ENCODE measurements around the gene CCSAP. TPM values are rescaled to one million over a fixed set of nuclear protein-coding genes. Genes with fewer than 3 reads are reported as not detected.

CCSAP gene
- total and polyA plus RNA-seq, 2 of the 13 experiments (the other 11 are each of a cell fraction or from before 2014, with no cell fraction given) = 3.7 to 9.0 TPM

DNA sequence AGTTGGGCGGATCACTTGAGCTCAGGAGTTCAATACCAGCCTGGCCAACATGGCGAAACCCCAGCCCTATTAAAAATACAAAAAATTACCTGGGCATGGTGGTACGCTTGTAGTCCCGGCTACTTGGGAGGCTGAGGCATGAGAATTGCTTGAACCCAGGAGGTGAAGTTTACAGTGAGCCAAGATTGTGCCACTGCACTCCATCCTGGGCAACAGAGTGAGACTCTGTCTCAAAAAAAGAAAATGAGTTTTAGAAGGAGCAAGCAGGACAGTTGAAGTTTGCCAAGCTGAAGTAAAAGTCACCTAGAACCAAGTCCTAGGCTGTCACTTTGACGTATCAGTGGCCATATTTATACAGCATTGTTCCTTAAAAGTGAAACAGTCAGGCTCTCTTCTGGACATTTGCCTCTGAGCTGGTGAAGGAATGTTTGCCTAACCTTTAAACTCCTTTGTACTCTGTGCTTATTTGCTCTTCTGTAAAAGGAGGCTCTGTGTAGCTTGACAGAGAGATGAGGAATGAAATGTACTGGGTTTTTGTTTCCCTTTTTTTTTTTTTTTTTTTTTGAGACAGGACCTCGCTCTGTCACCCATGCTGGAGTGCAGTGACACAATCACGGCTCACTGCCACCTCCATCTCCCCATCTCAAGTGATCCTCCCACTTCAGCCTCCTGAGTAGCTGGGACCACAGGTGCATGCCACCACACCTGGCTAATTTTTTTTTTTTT, 69.2 kb downstream of the CCSAP start (continued):
- TF ChIP-seq TARDBP (CRISPR knock-in tag; IDR thresholded peaks at IDR 0.05) = peak; percentile 78; the same call in 1 of the 2 replicates
- no peak for TF ChIP-seq ZNF136 (CRISPR knock-in tag; IDR thresholded peaks at IDR 0.05; ENCODE audit: low read depth)
- TF ChIP-seq MAF1 (CRISPR knock-in tag; IDR thresholded peaks at IDR 0.05; ENCODE audit: borderline replicate concordance) = no peak
- no peak; the same call in 1 of the 2 replicates for TF ChIP-seq ZNF343 (CRISPR knock-in tag; IDR thresholded peaks at IDR 0.05)
- no peak for TF ChIP-seq GABPA (IDR thresholded peaks at IDR 0.05; ENCODE audit: low read depth, low read length)
- TF ChIP-seq GABPA (CRISPR knock-in tag; IDR thresholded peaks at IDR 0.05; ENCODE audit: low read depth) = peak; percentile 29; the same call in 1 of the 2 replicates
- TF ChIP-seq RFX5 (IDR thresholded peaks at IDR 0.05; ENCODE audit: low read depth, low read length) = no peak
- no peak for TF ChIP-seq ZNF207 (IDR thresholded peaks at IDR 0.05; ENCODE audit: borderline replicate concordance)
- no peak for TF ChIP-seq ZNF850 (CRISPR knock-in tag; conservative IDR thresholded peaks at IDR 0.05)
- TF ChIP-seq, protein P1, sequence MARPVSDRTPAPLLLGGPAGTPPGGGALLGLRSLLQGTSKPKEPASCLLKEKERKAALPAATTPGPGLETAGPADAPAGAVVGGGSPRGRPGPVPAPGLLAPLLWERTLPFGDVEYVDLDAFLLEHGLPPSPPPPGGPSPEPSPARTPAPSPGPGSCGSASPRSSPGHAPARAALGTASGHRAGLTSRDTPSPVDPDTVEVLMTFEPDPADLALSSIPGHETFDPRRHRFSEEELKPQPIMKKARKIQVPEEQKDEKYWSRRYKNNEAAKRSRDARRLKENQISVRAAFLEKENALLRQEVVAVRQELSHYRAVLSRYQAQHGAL (CRISPR knock-in tag; IDR thresholded peaks at IDR 0.05; ENCODE audit: not compliant biosample characterization) = no peak
- no peak for TF ChIP-seq SRSF9 (IDR thresholded peaks at IDR 0.05; ENCODE audit: borderline replicate concordance, insufficient read depth, low read depth, low read length, poor library complexity, severe bottlenecking)
- TF ChIP-seq IKZF1 (IDR thresholded peaks at IDR 0.05) = no peak
- TF ChIP-seq, protein P2, sequence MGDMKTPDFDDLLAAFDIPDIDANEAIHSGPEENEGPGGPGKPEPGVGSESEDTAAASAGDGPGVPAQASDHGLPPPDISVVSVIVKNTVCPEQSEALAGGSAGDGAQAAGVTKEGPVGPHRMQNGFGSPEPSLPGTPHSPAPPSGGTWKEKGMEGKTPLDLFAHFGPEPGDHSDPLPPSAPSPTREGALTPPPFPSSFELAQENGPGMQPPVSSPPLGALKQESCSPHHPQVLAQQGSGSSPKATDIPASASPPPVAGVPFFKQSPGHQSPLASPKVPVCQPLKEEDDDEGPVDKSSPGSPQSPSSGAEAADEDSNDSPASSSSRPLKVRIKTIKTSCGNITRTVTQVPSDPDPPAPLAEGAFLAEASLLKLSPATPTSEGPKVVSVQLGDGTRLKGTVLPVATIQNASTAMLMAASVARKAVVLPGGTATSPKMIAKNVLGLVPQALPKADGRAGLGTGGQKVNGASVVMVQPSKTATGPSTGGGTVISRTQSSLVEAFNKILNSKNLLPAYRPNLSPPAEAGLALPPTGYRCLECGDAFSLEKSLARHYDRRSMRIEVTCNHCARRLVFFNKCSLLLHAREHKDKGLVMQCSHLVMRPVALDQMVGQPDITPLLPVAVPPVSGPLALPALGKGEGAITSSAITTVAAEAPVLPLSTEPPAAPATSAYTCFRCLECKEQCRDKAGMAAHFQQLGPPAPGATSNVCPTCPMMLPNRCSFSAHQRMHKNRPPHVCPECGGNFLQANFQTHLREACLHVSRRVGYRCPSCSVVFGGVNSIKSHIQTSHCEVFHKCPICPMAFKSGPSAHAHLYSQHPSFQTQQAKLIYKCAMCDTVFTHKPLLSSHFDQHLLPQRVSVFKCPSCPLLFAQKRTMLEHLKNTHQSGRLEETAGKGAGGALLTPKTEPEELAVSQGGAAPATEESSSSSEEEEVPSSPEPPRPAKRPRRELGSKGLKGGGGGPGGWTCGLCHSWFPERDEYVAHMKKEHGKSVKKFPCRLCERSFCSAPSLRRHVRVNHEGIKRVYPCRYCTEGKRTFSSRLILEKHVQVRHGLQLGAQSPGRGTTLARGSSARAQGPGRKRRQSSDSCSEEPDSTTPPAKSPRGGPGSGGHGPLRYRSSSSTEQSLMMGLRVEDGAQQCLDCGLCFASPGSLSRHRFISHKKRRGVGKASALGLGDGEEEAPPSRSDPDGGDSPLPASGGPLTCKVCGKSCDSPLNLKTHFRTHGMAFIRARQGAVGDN (CRISPR knock-in tag; IDR thresholded peaks at IDR 0.05) = no peak
- TF ChIP-seq NR3C1 (CRISPR knock-in tag; IDR thresholded peaks at IDR 0.05) = no peak
- TF ChIP-seq RXRA (CRISPR knock-in tag; IDR thresholded peaks at IDR 0.05) = peak; percentile 75; the same call in 1 of the 2 replicates
- peak; percentile 78 for TF ChIP-seq MEIS2 (CRISPR knock-in tag; IDR thresholded peaks at IDR 0.05)
- TF ChIP-seq NFE2L1 (CRISPR knock-in tag; IDR thresholded peaks at IDR 0.05; ENCODE audit: borderline replicate concordance) = no peak
- TF ChIP-seq SOX5 (CRISPR knock-in tag; IDR thresholded peaks at IDR 0.05; ENCODE audit: borderline replicate concordance) = peak; percentile 96
- TF ChIP-seq CHD4 (IDR thresholded peaks at IDR 0.05; ENCODE audit: borderline replicate concordance, low read length) = peak; percentile 21; the same call in 1 of the 2 replicates
- TF ChIP-seq, protein P3, sequence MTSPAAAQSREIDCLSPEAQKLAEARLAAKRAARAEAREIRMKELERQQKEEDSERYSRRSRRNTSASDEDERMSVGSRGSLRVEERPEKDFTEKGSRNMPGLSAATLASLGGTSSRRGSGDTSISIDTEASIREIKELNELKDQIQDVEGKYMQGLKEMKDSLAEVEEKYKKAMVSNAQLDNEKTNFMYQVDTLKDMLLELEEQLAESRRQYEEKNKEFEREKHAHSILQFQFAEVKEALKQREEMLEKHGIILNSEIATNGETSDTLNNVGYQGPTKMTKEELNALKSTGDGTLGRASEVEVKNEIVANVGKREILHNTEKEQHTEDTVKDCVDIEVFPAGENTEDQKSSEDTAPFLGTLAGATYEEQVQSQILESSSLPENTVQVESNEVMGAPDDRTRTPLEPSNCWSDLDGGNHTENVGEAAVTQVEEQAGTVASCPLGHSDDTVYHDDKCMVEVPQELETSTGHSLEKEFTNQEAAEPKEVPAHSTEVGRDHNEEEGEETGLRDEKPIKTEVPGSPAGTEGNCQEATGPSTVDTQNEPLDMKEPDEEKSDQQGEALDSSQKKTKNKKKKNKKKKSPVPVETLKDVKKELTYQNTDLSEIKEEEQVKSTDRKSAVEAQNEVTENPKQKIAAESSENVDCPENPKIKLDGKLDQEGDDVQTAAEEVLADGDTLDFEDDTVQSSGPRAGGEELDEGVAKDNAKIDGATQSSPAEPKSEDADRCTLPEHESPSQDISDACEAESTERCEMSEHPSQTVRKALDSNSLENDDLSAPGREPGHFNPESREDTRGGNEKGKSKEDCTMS (CRISPR knock-in tag; conservative IDR thresholded peaks at IDR 0.05) = no peak
- TF ChIP-seq, protein P4, sequence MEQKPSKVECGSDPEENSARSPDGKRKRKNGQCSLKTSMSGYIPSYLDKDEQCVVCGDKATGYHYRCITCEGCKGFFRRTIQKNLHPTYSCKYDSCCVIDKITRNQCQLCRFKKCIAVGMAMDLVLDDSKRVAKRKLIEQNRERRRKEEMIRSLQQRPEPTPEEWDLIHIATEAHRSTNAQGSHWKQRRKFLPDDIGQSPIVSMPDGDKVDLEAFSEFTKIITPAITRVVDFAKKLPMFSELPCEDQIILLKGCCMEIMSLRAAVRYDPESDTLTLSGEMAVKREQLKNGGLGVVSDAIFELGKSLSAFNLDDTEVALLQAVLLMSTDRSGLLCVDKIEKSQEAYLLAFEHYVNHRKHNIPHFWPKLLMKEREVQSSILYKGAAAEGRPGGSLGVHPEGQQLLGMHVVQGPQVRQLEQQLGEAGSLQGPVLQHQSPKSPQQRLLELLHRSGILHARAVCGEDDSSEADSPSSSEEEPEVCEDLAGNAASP (CRISPR knock-in tag; IDR thresholded peaks at IDR 0.05; ENCODE audit: borderline replicate concordance) = peak; percentile 79; the same call in 1 of the 2 replicates
